Tibial artery (tissue), 4 donors: ENCODE data around the gene RAB44.
"Not testable (repeated sequence)": the region's sequence is repeated elsewhere in the genome, so short reads cannot be mapped to it uniquely, and the experiment has no call there.

Source experiments
- DNase-seq, 2 donors: peaks; one replicate each; pipeline ENCODE4 v3.0.0-alpha.2; 2019
- H3K27ac ChIP-seq, 2 donors: fragments of 200-600 bp; sonication (generic) in 1 of 2; 1 replicate in 1 of 2; 2 replicates in 1 of 2; pipeline ENCODE4 v1.5.1; 2018 to 2019; ENCODE audit warnings: mild to moderate bottlenecking in 1 of 2
- H3K27me3 ChIP-seq, 2 donors: fragments of 200-600 bp; sonication (generic) in 1 of 2; one replicate each; pipeline versions ENCODE4 v1.5.1 to v1.6.0; 2016 to 2019
- H3K36me3 ChIP-seq, 3 donors: fragments of 200-600 bp; sonication (generic) in 2 of 3; one replicate each; pipeline ENCODE4 v1.5.1; 2016 to 2019; ENCODE audit warnings: mild to moderate bottlenecking in 2 of 3
- H3K4me1 ChIP-seq, 4 donors: fragments of 200-600 bp; sonication (generic) in 2 of 4; 1 replicate in 3 of 4; 2 replicates in 1 of 4; pipeline ENCODE4 v1.5.1; 2016 to 2019
- H3K4me3 ChIP-seq, 2 donors: fragments of 200-600 bp; sonication (generic) in 1 of 2; 1 replicate in 1 of 2; 2 replicates in 1 of 2; pipeline ENCODE4 v1.5.1; 2018 to 2019; ENCODE audit warnings: mild to moderate bottlenecking in 2 of 2
- H3K9me3 ChIP-seq, 3 donors: fragments of 200-600 bp; sonication (generic) in 1 of 3; one replicate each; pipeline ENCODE4 v1.5.1; 2016 to 2019
- intact Hi-C: fragments of 100-400 bp; cut with DNase I; formaldehyde crosslinking; loops from one replicate; pipeline ENCODE4 v1.15.0; 2023; ENCODE audit warnings: low total_unique reads
- TF ChIP-seq, protein P1 (sequence below), 2 experiments: fragments of 200-600 bp in 1 of 2; fragments of 450-650 bp in 1 of 2; IDR thresholded peaks; one replicate each; pipeline ENCODE4 v1.5.1; 2017 to 2019; ENCODE audit warnings: antibody characterized with exemption in 2 of 2, mild to moderate bottlenecking in 1 of 2, moderate library complexity in 1 of 2

RAB44 gene

DNA sequence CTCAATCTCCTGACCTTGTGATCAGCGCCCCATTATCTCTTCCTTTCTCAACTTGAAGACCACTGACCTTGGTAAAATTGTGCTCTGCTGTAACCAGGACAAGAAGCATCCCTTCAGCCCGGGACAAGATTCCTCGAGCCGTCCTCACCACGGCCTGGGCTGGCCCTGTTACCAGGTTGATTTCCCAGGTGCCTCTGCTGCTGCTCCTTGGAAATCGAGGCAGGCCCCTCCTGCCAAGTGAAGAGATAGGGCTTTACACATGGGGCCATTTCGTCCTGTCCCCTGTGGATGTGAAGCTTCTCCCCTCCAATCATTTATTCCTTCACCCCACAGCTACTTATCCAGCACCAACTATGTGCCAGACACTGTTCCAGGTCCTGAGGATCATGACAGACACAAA lies 21.5 kb downstream of the RAB44 start:
- Histone ChIP-seq H3K27me3 (peaks cover 0 to 6% of the 10 kb centered on the region in 2 donors), H3K9me3 (no peaks in the 10 kb centered on the region), H3K4me3 (no peak overlapping the region), H3K27ac (no peak overlapping the region), H3K36me3 (no peaks in the 10 kb centered on the region), H3K4me1 (no peaks in the 10 kb centered on the region)
- TF ChIP-seq, protein P1, sequence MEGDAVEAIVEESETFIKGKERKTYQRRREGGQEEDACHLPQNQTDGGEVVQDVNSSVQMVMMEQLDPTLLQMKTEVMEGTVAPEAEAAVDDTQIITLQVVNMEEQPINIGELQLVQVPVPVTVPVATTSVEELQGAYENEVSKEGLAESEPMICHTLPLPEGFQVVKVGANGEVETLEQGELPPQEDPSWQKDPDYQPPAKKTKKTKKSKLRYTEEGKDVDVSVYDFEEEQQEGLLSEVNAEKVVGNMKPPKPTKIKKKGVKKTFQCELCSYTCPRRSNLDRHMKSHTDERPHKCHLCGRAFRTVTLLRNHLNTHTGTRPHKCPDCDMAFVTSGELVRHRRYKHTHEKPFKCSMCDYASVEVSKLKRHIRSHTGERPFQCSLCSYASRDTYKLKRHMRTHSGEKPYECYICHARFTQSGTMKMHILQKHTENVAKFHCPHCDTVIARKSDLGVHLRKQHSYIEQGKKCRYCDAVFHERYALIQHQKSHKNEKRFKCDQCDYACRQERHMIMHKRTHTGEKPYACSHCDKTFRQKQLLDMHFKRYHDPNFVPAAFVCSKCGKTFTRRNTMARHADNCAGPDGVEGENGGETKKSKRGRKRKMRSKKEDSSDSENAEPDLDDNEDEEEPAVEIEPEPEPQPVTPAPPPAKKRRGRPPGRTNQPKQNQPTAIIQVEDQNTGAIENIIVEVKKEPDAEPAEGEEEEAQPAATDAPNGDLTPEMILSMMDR (IDR thresholded peaks at IDR 0.05): no peak
- intact Hi-C loops: no loop called here
- peak; percentile 11 to 23 for DNase-seq

DNA sequence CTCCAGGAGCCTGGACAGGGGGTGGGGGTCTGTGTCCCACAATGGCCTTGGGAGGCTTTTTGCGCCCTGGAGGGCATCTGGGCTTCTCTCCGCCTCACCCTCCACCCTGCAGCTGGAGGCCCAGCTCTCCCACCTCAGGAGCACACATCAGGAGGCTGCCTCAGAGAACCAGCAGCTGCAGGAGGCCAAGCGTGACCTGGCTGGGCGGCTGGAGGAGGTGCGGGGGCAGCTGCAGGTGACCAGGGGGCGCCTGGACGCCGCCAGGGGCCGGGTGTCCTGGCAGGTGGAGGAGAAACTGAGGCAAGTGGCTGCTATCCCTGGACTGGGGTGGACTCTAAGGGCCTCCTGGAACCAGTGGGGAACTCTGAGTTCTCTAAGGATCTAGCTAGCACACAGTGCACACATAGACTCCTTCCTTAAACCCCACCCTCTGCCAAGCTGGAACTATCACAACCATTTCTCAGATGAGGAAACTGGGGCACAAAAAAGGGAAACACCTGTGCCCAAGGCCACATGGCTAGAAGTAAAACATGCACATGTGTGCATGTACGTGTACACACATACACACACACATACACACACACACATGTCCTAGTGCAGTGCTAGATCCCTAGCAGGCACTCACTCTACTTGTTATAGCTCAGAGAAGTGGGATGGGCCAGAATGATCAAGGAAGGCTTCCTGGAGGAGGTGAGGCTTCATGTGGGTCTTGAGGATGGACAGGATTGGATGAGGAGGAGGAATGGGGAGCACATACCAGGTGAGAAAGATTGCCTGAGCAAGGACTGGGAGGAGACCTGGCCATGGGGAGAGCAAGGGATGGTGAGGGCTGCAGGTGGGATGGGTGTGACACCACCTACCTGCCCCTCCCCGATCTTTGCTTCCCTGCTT lies 22.9 kb downstream of the RAB44 start:
- peak in 1 of 2 donors; percentile 39 for DNase-seq
- no peaks in the 10 kb centered on the region for H3K36me3 ChIP-seq
- no peak overlapping the region for H3K4me3 ChIP-seq
- H3K27ac ChIP-seq: no peak overlapping the region
- intact Hi-C loops: no loop called here
- H3K4me1 ChIP-seq: no peaks in the 10 kb centered on the region
- peaks cover 0 to 6% of the 10 kb centered on the region in 2 donors for H3K27me3 ChIP-seq
- TF ChIP-seq, protein P1 (IDR thresholded peaks at IDR 0.05): no peak
- H3K9me3 ChIP-seq: no peaks in the 10 kb centered on the region

DNA sequence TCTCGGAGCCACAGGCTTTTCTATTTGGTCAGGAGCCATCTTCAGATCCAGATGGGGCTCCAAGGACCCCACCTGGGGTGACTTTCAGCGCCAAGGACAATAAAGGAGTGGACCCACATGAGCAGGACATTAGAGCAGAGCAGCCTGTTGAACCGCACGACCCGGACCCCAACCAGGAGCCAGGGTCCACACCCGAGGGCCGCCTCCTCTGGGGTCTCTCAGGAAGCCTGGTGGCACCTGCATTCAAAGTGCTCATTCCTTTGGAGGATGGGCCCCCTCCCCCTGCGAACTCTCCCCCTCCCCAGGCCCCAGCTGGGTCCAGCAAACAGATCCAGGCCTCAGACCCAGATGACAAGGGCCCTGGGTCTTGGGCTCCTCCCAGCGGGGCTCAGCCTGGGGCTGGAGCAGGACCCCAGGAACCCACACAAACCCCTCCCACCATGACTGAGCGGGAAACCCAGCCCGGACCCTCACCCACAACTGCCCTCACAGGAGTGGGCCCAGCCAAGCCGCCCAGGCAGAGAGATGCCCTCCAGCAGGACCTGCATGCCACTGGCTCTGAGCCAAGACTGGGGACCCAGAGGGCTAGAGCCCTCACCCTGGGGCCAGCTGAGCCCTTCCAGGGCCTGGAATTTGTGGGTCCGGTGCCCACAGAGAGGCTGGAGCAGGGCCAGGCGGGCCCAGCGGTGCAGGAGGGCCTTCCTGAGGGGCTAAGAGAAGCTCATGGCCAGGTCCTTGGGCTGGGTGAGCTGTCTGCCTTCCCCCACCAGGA lies 23.9 kb downstream of the RAB44 start:
- TF ChIP-seq, protein P1 (IDR thresholded peaks at IDR 0.05): no peak
- Histone ChIP-seq H3K27me3 (peaks cover 0 to 4% of the 10 kb centered on the region in 2 donors), H3K27ac (no peak overlapping the region), H3K9me3 (no peaks in the 10 kb centered on the region), H3K4me1 (peaks cover 0 to 7% (median 0%) of the 10 kb centered on the region in 4 donors), H3K36me3 (no peaks in the 10 kb centered on the region), H3K4me3 (no peak overlapping the region)
- no peak for DNase-seq
- intact Hi-C loops: no loop called here

DNA sequence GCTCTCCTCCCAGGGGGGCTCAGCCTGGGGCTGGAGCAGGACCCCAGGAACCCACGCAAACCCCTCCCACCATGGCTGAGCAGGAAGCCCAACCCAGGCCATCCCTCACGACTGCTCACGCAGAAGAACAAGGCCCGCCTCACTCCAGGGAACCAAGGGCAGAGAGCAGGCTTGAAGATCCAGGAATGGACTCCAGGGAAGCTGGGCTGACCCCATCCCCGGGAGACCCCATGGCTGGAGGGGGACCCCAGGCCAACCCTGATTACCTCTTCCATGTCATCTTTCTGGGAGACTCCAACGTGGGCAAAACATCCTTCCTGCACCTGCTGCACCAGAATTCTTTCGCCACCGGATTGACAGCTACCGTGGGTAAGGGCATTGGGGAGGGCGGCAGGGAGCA lies 24.7 kb downstream of the RAB44 start:
- intact Hi-C loops: no loop called here
- no peak for DNase-seq

DNA sequence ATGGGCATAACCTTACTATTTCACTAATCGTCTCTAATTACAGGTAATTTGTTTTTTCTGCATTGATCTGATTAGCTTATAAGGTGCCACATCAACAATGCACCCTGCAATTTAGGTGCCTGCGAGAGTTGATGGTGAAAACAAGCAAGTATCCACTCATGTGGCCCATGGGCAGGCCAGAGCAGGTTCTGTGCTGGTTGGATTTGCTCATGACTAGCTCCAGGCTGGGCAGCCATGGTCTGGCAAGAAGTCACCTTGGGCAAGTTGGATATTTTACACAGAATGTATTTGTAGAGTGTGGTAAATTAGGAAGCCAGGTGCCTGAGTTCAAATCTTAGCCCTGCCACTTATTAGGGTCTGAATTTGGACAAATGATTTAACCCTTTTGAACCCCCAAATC lies 25.3 kb downstream of the RAB44 start:
- Histone ChIP-seq H3K4me1 (peaks cover 0 to 9% (median 0%) of the 10 kb centered on the region in 4 donors), H3K27ac (no peak overlapping the region), H3K4me3 (no peak overlapping the region), H3K9me3 (no peaks in the 10 kb centered on the region), H3K27me3 (no peaks in the 10 kb centered on the region), H3K36me3 (no peaks in the 10 kb centered on the region)
- no peak for DNase-seq
- intact Hi-C loops: no loop called here
- TF ChIP-seq, protein P1 (IDR thresholded peaks at IDR 0.05): no peak

More for the DNA sequence above, 24.7 kb downstream of the RAB44 start:
- no peak overlapping the region for H3K4me3 ChIP-seq
- peaks cover 0 to 9% (median 0%) of the 10 kb centered on the region in 4 donors for H3K4me1 ChIP-seq
- H3K27me3 ChIP-seq: no peaks in the 10 kb centered on the region
- H3K27ac ChIP-seq: no peak overlapping the region
- no peaks in the 10 kb centered on the region for H3K9me3 ChIP-seq
- TF ChIP-seq, protein P1 (IDR thresholded peaks at IDR 0.05): no peak
- no peaks in the 10 kb centered on the region for H3K36me3 ChIP-seq

DNA sequence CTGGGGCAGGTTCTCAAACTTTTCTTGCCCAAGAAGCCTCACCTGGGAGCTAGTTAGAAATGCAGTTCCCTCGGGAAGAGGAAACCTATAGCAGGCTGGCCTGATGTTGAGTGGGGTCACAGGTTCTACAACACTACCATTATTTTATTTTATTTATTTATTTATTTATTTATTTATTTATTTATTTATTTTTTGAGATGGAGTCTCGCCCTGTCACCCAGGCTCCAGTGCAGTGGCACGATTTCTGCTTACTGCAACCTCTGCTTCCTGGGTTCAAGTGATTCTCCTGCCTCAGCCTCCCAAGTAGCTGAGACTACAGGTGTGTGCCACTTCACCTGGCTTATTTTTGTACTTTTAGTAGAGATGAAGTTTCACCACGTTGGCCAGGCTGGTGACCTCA lies 26.4 kb downstream of the RAB44 start:
- H3K9me3 ChIP-seq, H3K4me1 ChIP-seq, H3K4me3 ChIP-seq, DNase-seq, intact Hi-C loops, H3K27me3 ChIP-seq, H3K27ac ChIP-seq, H3K36me3 ChIP-seq: not testable (repeated sequence)
